VCaP (cell line): ENCODE measurements around the gene APCS.

ENCODE experiments used
- H3K27ac ChIP-seq: fragments of 450-650 bp; 2 replicates; pipeline ENCODE4 v1.5.1; 2017
- CTCF ChIP-seq: fragments of 450-650 bp; conservative IDR thresholded peaks from 2 replicates; pipeline ENCODE4 v1.5.1; 2017; ENCODE audit warnings: mild to moderate bottlenecking, moderate library complexity

Gene APCS

GRCh38 chr1:159587461-159587951 lies at the start of gene APCS:
APCS (plus strand) TSS chr1:159587826; CDS start chr1:159587922, 96 bp downstream.
- H3K27ac ChIP-seq = no peak within 1 kb of the TSS
- no peak for TF ChIP-seq CTCF

- TF ChIP-seq CTCF = no peak
- H3K27ac ChIP-seq = no peak overlapping the region
These were observed 39.5 kb upstream of the APCS start for GRCh38 chr1:159548126-159548525.

GRCh38 chr1:159554261-159554660 lies 33.4 kb upstream of the APCS start:
- no peak for TF ChIP-seq CTCF
- no peak overlapping the region for H3K27ac ChIP-seq

GRCh38 chr1:159554696-159555095 lies 32.9 kb upstream of the APCS start:
- no peak overlapping the region for H3K27ac ChIP-seq
- no peak for TF ChIP-seq CTCF

- H3K27ac ChIP-seq = no peak overlapping the region
- TF ChIP-seq CTCF = no peak
These were observed 30.7 kb upstream of the APCS start for GRCh38 chr1:159556931-159557369.

GRCh38 chr1:159560599-159560998 lies 27.0 kb upstream of the APCS start:
- TF ChIP-seq CTCF = no peak
- no peak overlapping the region for H3K27ac ChIP-seq

- no peak for TF ChIP-seq CTCF
- no peak overlapping the region for H3K27ac ChIP-seq
These were observed 26.1 kb upstream of the APCS start for GRCh38 chr1:159561497-159561896.
